ENCODE data around the gene TNS1.

Gene TNS1

GRCh38 chr2:217794133-217794986, 208.4 kb downstream of the TNS1 start:
- no peak for DNase-seq (ENCODE audit: extremely low read depth, low read depth)
- TF ChIP-seq, protein P1, sequence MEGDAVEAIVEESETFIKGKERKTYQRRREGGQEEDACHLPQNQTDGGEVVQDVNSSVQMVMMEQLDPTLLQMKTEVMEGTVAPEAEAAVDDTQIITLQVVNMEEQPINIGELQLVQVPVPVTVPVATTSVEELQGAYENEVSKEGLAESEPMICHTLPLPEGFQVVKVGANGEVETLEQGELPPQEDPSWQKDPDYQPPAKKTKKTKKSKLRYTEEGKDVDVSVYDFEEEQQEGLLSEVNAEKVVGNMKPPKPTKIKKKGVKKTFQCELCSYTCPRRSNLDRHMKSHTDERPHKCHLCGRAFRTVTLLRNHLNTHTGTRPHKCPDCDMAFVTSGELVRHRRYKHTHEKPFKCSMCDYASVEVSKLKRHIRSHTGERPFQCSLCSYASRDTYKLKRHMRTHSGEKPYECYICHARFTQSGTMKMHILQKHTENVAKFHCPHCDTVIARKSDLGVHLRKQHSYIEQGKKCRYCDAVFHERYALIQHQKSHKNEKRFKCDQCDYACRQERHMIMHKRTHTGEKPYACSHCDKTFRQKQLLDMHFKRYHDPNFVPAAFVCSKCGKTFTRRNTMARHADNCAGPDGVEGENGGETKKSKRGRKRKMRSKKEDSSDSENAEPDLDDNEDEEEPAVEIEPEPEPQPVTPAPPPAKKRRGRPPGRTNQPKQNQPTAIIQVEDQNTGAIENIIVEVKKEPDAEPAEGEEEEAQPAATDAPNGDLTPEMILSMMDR (IDR thresholded peaks at IDR 0.05; ENCODE audit: low read depth, low read length), result no peak

GRCh38 chr2:217793566-217794132, 209.1 kb downstream of the TNS1 start:
- no peak for DNase-seq (ENCODE audit: extremely low read depth, low read depth)

DNA sequence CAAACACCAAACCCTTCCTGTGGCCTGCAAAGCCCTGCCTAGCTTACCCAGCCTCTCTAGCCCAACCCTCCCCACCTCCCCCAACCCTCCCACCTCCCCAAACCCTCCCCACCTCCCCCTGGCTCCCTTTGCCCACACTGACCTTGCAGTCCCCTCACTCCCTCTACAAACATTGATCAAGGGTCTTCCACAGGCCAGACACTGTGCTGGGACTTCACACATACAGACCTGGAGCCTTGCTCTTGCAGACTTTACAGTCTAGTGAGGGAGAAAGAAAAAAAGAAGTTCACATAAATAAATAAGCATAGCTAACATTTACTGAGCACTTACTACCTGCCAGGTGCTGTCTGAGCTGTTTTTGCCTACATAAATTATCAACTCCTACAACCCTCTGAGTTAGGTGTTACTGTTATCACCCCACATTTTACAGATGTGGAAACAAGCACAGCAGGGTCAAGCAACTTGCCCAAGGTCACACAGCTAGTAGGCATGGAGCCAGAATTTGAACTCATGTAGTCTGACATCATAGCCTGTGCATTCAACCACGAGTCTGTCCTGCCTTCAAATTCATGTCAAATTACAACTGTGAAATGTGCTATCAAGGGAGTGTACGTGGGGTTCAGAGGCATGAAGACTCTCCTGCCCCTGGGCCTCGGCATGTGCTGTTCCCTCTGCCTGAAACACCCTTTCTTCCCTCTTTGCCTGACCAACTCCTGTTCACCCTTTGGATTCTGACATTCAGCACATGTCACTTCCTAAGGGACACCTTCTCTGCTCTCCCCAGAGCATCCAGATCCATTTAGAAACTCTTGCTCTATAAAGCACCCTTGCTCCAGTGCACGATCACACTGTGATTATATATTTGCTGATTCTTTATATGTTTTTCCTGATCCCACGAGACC, 209.9 kb downstream of the TNS1 start:
- DNase-seq (ENCODE audit: extremely low read depth, low read depth), result no peak
- TF ChIP-seq, protein P1 (IDR thresholded peaks at IDR 0.05; ENCODE audit: low read depth, low read length), result no peak

More at GRCh38 chr2:217793566-217794132, 209.1 kb downstream of the TNS1 start:
- TF ChIP-seq, protein P1 (IDR thresholded peaks at IDR 0.05; ENCODE audit: low read depth, low read length), result no peak

DNA sequence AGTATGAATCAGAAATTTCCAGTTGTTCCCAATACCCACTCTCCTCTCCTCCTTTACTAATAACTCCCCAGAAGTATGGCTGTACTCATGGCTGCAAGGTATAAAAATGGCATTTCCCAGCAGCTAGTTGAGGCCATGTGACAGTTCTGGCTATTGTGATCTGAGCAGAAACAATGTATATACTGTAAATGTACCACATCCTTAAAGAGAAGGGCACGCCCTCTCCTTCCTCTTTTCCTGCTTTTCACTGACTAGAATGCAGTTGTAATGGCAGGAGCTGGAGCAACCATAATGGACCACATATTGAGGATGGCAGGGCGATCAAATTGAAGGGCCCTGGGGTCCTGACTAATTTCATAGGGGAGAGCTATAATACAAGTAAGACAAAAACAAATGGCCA, 211.2 kb downstream of the TNS1 start:
- DNase-seq (ENCODE audit: extremely low read depth, low read depth), result no peak
- TF ChIP-seq, protein P1 (IDR thresholded peaks at IDR 0.05; ENCODE audit: low read depth, low read length), result no peak

DNA sequence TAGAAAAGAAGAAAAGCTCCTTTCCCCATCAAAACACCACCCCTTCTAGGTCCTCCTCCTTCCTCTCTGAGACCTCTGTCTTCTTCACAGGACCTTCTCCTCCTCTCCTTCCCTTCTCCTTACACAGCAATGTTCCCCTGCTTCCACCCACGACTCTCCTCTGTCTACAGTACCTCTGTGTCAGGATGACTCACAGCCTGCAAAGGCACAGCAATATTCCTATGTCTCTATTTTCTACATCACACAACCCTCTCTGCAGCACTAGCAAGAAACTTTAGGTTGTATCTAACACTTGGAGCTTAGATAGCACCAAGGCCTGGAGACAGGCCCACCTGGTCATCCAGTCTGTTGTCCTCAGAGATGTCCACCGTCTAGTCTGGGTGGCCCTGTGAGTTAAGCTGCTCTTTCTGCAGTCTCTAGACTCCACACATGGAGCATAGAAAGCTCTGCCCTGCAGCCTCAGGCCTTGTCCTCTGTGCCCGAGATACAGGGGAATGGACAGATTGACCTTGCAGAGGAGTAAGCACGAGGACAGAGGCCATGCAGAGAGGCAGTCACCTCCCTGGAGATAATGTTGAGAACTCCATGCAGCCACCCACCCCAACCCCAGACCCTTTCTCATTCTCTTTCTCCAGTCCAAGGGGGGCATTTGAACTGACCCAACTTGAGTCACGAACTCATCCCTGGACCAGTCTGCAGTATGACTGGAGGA, 212.0 kb downstream of the TNS1 start:
- TF ChIP-seq, protein P1 (IDR thresholded peaks at IDR 0.05; ENCODE audit: low read depth, low read length), result no peak
- DNase-seq (ENCODE audit: extremely low read depth, low read depth), result no peak

DNA sequence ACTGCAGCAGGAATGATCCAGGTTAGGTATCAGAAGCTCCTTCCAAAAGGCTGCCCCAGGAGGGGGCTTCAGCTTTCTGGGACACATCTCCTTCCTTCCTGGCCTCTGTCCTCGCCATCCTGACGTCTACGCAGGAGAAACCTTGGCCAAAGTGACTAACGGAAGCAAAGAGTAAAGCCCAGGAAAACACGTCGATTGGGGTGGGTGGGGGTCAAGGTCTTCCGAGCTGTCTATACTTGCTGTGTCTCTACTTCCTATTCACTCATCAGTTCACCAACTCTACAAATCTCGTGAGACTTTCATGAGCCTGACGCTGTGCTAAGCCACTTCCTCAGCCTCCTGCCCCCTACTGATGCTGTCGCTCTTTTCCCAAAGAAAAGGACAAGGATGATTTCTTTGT, 212.6 kb downstream of the TNS1 start:
- DNase-seq (ENCODE audit: extremely low read depth, low read depth), result no peak
- TF ChIP-seq, protein P1 (IDR thresholded peaks at IDR 0.05; ENCODE audit: low read depth, low read length), result no peak
